ENCODE measurements around the gene TAPBP. TPM values are rescaled to one million over a fixed set of nuclear protein-coding genes. Genes with fewer than 3 reads are reported as not detected.

TAPBP gene
- total and polyA plus RNA-seq, 3 experiments from 2014 or later, result 211 to 500 (median 213) TPM

DNA sequence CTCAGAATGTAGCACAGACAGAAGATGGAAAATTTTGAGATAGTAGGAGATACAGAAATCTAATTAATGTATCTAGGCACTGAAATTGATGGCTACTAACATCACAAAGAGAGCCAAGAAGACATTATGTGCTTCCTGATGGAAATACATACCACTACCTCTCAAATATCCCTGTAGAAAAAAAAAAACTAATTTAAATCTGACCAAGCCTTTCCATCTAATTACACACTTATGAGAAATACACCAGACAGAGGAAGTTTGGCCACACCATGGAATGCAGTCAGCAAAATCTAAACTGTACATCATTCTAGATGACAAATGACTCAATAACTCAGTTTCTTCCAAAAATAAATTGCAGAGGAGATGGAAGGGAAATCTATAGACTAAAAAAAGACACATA, 61.1 kb downstream of the TAPBP start:
- Mint-ChIP-seq H3K27ac (no peak overlapping the region), H3K4me3 (no peak overlapping the region), H3K27me3 (peaks cover 0 to 2% of the 10 kb centered on the region in 2 donors), H3K9me3 (no peaks in the 10 kb centered on the region), H3K36me3 (peaks cover 0 to 40% (median 13%) of the 10 kb centered on the region in 3 donors), H3K4me1 (peaks cover 32 to 42% (median 38%) of the 10 kb centered on the region in 3 donors)
- no peak overlapping the region for H3K4me3 ChIP-seq (ENCODE audit: low read length)
- ChIA-PET POLR2A (no interaction called here), CTCF (no interaction called here)
- peaks cover 24% of the 10 kb centered on the region for H3K4me1 ChIP-seq (ENCODE audit: insufficient read depth, low read length)
- no peaks in the 10 kb centered on the region for H3K27me3 ChIP-seq (ENCODE audit: insufficient read depth, low read length, poor library complexity, severe bottlenecking)
- H3K27ac ChIP-seq (ENCODE audit: low read depth, low read length), result no peak overlapping the region
- peaks cover 7% of the 10 kb centered on the region for H3K36me3 ChIP-seq (ENCODE audit: insufficient read depth, low read length)
- DNase-seq, result no peak
- no peaks in the 10 kb centered on the region for H3K9me3 ChIP-seq (ENCODE audit: low read length)

DNA sequence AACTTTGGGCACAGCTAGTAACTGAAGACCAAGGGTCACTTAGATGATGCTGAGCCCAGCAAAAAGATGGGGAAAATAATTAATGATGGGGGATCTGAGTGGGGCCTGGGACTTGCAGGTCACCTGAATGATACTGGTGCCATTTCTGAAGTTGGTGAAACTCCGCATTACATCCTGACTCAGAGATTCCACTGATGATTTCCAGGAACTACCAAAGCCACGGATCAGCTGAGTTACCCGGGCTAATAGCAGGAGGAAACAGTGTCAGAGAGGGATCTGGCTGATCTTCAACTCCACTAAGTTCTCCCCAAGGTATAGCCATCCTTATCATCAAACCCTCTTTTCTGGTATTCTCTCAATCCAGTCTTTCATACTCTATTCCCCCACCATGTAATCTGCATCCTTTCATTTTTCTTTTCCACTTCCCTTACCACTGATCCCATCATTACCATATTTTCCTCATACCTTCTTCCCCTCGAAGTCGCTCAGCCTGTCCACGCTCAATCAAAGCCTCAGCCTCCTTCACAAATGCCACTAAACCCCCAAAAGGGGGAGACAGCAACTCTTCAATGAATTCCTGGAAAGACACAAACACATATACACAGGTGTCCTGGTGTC, 62.4 kb downstream of the TAPBP start:
- Mint-ChIP-seq H3K4me1 (peaks cover 32 to 42% (median 38%) of the 10 kb centered on the region in 3 donors), H3K36me3 (peaks cover 0 to 38% (median 13%) of the 10 kb centered on the region in 3 donors), H3K27ac (peak overlapping the region in 7 of 8 donors; percentile 48 to 83 (median 64)), H3K9me3 (no peaks in the 10 kb centered on the region), H3K27me3 (peaks cover 2 to 3% of the 10 kb centered on the region in 2 donors), H3K4me3 (peak overlapping the region in 6 of 7 donors; percentile 1 to 71 (median 46))
- POLR2A ChIA-PET, result interaction anchor here (4.4 kb wide), 1 partner anchor 26 kb away, joined by 24 read pairs; the partner anchor contains the start of gene B3GALT4
- no peaks in the 10 kb centered on the region for H3K9me3 ChIP-seq (ENCODE audit: low read length)
- H3K36me3 ChIP-seq (ENCODE audit: insufficient read depth, low read length), result peaks cover 7% of the 10 kb centered on the region
- no peak overlapping the region for H3K27ac ChIP-seq (ENCODE audit: low read depth, low read length)
- DNase-seq, result no peak
- H3K27me3 ChIP-seq (ENCODE audit: insufficient read depth, low read length, poor library complexity, severe bottlenecking), result no peaks in the 10 kb centered on the region
- CTCF ChIA-PET, result interaction anchor here (4.7 to 4.8 kb wide), 2 partner anchors 20 to 91 kb away, joined by 33 to 101 read pairs; partner anchors contain the start of genes RPS18 and VPS52
- H3K4me3 ChIP-seq (ENCODE audit: low read length), result no peak overlapping the region
- peaks cover 24% of the 10 kb centered on the region for H3K4me1 ChIP-seq (ENCODE audit: insufficient read depth, low read length)

DNA sequence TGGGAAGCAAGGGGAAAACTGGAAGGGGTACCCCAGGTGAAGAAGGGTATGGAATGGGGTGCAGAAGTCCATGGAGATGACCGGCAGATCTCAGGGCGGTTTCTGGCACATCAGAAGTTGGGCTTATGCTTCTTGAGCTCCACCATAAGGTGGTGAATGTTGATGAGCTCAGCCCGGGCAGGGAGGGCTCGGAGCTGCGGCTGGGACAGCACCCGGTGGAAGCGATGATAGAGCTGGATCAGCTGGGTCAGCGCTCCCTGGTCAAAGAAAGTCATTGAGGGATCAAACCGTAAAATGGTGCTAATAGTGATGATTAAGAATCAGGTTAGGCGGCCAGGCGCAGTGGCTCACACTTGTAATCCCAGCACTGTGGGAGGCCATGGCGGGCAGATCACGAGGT, 63.1 kb downstream of the TAPBP start:
- H3K4me3 Mint-ChIP-seq, result peak overlapping the region in 6 of 7 donors; percentile 59 to 94 (median 86)
- Histone ChIP-seq H3K9me3 (ENCODE audit: low read length) (no peaks in the 10 kb centered on the region), H3K36me3 (ENCODE audit: insufficient read depth, low read length) (peaks cover 7% of the 10 kb centered on the region), H3K27ac (ENCODE audit: low read depth, low read length) (no peak overlapping the region), H3K4me3 (ENCODE audit: low read length) (no peak overlapping the region), H3K4me1 (ENCODE audit: insufficient read depth, low read length) (peaks cover 24% of the 10 kb centered on the region), H3K27me3 (ENCODE audit: insufficient read depth, low read length, poor library complexity, severe bottlenecking) (no peaks in the 10 kb centered on the region)
- no peak for DNase-seq
- H3K9me3 Mint-ChIP-seq, result no peaks in the 10 kb centered on the region
- peaks cover 0 to 34% (median 13%) of the 10 kb centered on the region in 3 donors for H3K36me3 Mint-ChIP-seq
- POLR2A ChIA-PET, result interaction anchor here (1.0 to 4.4 kb wide), 3 partner anchors 21 to 93 kb away, joined by 3 to 26 read pairs (median 24); partner anchors contain the start of genes B3GALT4, RPS18 and VPS52
- H3K27me3 Mint-ChIP-seq, result peaks cover 2 to 4% of the 10 kb centered on the region in 2 donors
- peak overlapping the region in 6 of 8 donors; percentile 34 to 98 (median 97) for H3K27ac Mint-ChIP-seq
- CTCF ChIA-PET, result interaction anchor here (2.3 to 4.8 kb wide), 3 partner anchors 10 to 90 kb away, joined by 13 to 101 read pairs (median 33); partner anchors contain the start of genes RPS18 and VPS52
- peaks cover 32 to 42% (median 38%) of the 10 kb centered on the region in 3 donors for H3K4me1 Mint-ChIP-seq

DNA sequence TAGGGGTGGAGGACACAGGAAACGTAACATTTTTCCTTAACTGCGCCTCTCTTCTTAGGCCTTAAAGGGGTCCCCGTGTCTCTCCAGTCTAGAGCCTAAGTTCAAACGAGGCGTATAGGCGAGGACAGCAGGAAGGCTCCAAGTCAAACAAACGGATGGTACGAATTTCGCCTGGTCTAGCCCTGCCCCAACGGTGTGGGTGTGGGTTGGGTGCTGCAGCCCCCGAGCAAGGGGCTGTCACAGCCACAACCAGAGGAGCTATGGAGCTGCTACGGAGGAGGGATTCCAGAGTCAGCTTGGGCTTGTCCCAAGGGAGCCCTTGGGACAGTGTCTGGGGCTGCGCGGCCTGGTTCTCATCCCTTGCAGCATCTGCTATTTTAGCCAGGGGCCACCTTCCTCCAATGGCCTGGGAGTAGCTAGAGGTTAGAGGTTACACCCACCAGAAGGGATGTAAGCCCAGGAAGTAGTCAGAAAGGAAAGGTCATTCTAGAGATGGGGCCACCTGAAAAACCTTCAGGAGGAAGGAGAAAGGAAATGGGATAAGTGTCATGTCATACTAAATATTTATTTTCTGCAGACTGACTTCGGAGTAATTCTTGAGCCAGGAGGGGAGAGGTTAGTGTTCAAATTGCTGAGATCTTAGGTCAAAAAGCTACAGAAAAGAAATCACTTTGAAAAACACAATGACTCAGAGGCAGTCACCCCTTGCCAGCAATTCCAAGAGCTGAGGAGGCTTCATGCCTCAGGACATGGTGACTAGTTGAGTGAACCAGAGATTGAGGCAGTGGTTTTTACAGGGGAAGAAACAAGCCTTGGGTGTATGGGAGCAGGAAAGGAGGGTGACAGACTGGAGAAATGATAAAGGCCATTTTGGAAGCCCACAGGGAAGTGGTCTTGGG, 63.9 kb downstream of the TAPBP start:
- no peak for DNase-seq
- H3K4me3 Mint-ChIP-seq, result peak overlapping the region; percentile 82 to 96 (median 89)
- Histone ChIP-seq H3K4me3 (ENCODE audit: low read length) (peak overlapping the region; percentile 74), H3K27me3 (ENCODE audit: insufficient read depth, low read length, poor library complexity, severe bottlenecking) (no peaks in the 10 kb centered on the region), H3K4me1 (ENCODE audit: insufficient read depth, low read length) (peaks cover 24% of the 10 kb centered on the region), H3K36me3 (ENCODE audit: insufficient read depth, low read length) (peaks cover 7% of the 10 kb centered on the region), H3K9me3 (ENCODE audit: low read length) (no peaks in the 10 kb centered on the region), H3K27ac (ENCODE audit: low read depth, low read length) (peak overlapping the region; percentile 89)
- CTCF ChIA-PET, result interaction anchor here (0.9 to 4.8 kb wide), 13 partner anchors 11 to 168 kb away, joined by 3 to 101 read pairs (median 7); partner anchors contain the start of genes CUTA, RGL2, RPS18 and VPS52
- H3K36me3 Mint-ChIP-seq, result peaks cover 0 to 31% (median 13%) of the 10 kb centered on the region in 3 donors
- POLR2A ChIA-PET, result interaction anchor here (0.5 to 4.4 kb wide), 14 partner anchors 14 to 278 kb away, joined by 3 to 26 read pairs (median 6); partner anchors contain the start of genes B3GALT4, HSD17B8, PFDN6 and RING1
- H3K4me1 Mint-ChIP-seq, result peaks cover 32 to 42% (median 38%) of the 10 kb centered on the region in 3 donors
- peaks cover 2 to 4% of the 10 kb centered on the region in 2 donors for H3K27me3 Mint-ChIP-seq
- no peaks in the 10 kb centered on the region for H3K9me3 Mint-ChIP-seq
- H3K27ac Mint-ChIP-seq, result peak overlapping the region; percentile 95 to 98 (median 98)

Other genes with a start within 250 kb of the TAPBP start
- gene HLA-DPA1, start 240.4 kb downstream of the TAPBP start, total RNA-seq, result 10 to 100 TPM; 69.8 to 71.7 TPM
- 156 TPM for gene HLA-DPA1, start 240.4 kb downstream of the TAPBP start, polyA plus RNA-seq
- gene HLA-DPB1, start 238.1 kb downstream of the TAPBP start, total RNA-seq, result 10 to 100 TPM; 20.8 to 25.1 TPM
- 178 TPM for gene HLA-DPB1, start 238.1 kb downstream of the TAPBP start, polyA plus RNA-seq
- gene COL11A2, start 121.6 kb downstream of the TAPBP start, total RNA-seq, result 1 to 10 TPM in 1 of 2 experiments, under 1 TPM in 1; 0.69 to 1.1 TPM
- not detected for gene COL11A2, start 121.6 kb downstream of the TAPBP start, polyA plus RNA-seq
- gene RXRB, start 113.4 kb downstream of the TAPBP start, total RNA-seq, result 10 to 100 TPM; 47.1 to 51.4 TPM
- gene RXRB, start 113.4 kb downstream of the TAPBP start, polyA plus RNA-seq, result 8.5 TPM
- gene SLC39A7, start 113.2 kb downstream of the TAPBP start, total RNA-seq, result 10 to 100 TPM; 63.1 to 63.6 TPM
- gene SLC39A7, start 113.2 kb downstream of the TAPBP start, polyA plus RNA-seq, result 32.9 TPM
- gene HSD17B8, start 109.4 kb downstream of the TAPBP start, total RNA-seq, result 10 to 100 TPM; 21.3 to 23.5 TPM
- 50.7 TPM for gene HSD17B8, start 109.4 kb downstream of the TAPBP start, polyA plus RNA-seq
- 10 to 100 TPM; 43.1 to 47.0 TPM for gene RING1, start 105.6 kb downstream of the TAPBP start, total RNA-seq
- gene RING1, start 105.6 kb downstream of the TAPBP start, polyA plus RNA-seq, result 10.1 TPM
- gene VPS52, start 42.2 kb downstream of the TAPBP start, total RNA-seq, result 10 to 100 TPM; 57.2 to 58.5 TPM
- 13.4 TPM for gene VPS52, start 42.2 kb downstream of the TAPBP start, polyA plus RNA-seq
- 1,000 to 10,000 TPM; 3,797 to 3,852 TPM for gene RPS18, start 42.0 kb downstream of the TAPBP start, total RNA-seq
- 7,106 TPM for gene RPS18, start 42.0 kb downstream of the TAPBP start, polyA plus RNA-seq
- 1 to 10 TPM; 6.1 to 7.0 TPM for gene B3GALT4, start 37.0 kb downstream of the TAPBP start, total RNA-seq
- 35.3 TPM for gene B3GALT4, start 37.0 kb downstream of the TAPBP start, polyA plus RNA-seq
- 100 to 1,000 TPM; 112 to 117 TPM for gene WDR46, start 24.8 kb downstream of the TAPBP start, total RNA-seq
- 76.0 TPM for gene WDR46, start 24.8 kb downstream of the TAPBP start, polyA plus RNA-seq
- gene PFDN6, start 24.5 kb downstream of the TAPBP start, total RNA-seq, result 100 to 1,000 TPM; 118 to 119 TPM
- gene PFDN6, start 24.5 kb downstream of the TAPBP start, polyA plus RNA-seq, result 37.4 TPM
- 10 to 100 TPM; 20.5 to 22.9 TPM for gene RGL2, start 15.1 kb downstream of the TAPBP start, total RNA-seq
- 10.4 TPM for gene RGL2, start 15.1 kb downstream of the TAPBP start, polyA plus RNA-seq
- 1 to 10 TPM; 6.9 to 7.8 TPM for gene ZBTB22, start 3.7 kb upstream of the TAPBP start, total RNA-seq
- 12.7 TPM for gene ZBTB22, start 3.7 kb upstream of the TAPBP start, polyA plus RNA-seq
- gene DAXX, start 8.9 kb upstream of the TAPBP start, total RNA-seq, result 100 to 1,000 TPM in 1 of 2 experiments, 10 to 100 TPM in 1; 88.2 to 106 TPM
- 152 TPM for gene DAXX, start 8.9 kb upstream of the TAPBP start, polyA plus RNA-seq
- 10 to 100 TPM; 51.6 to 52.7 TPM for gene KIFC1, start 77.7 kb upstream of the TAPBP start, total RNA-seq
- 0.39 TPM for gene KIFC1, start 77.7 kb upstream of the TAPBP start, polyA plus RNA-seq
- gene PHF1, start 96.9 kb upstream of the TAPBP start, total RNA-seq, result 10 to 100 TPM; 38.5 to 43.3 TPM
- 76.5 TPM for gene PHF1, start 96.9 kb upstream of the TAPBP start, polyA plus RNA-seq
- 100 to 1,000 TPM; 149 to 164 TPM for gene CUTA, start 104.0 kb upstream of the TAPBP start, total RNA-seq
- gene CUTA, start 104.0 kb upstream of the TAPBP start, polyA plus RNA-seq, result 451 TPM
- gene SYNGAP1, start 106.0 kb upstream of the TAPBP start, total RNA-seq, result 10 to 100 TPM; 22.6 to 24.9 TPM
- 1.0 TPM for gene SYNGAP1, start 106.0 kb upstream of the TAPBP start, polyA plus RNA-seq
- gene ZBTB9, start 140.5 kb upstream of the TAPBP start, total RNA-seq, result 10 to 100 TPM; 16.4 to 16.5 TPM
- gene ZBTB9, start 140.5 kb upstream of the TAPBP start, polyA plus RNA-seq, result 9.1 TPM

Measured in CD8-positive, alpha-beta memory T cell (primary cell).